Astrocyte (in vitro differentiated cells and primary cell): ENCODE results near the gene SRD5A1. TPM values are rescaled to one million over a fixed set of nuclear protein-coding genes. Genes with fewer than 3 reads are reported as not detected.

ENCODE experiments used
- DNase-seq: peaks from one replicate; pipeline ENCODE4 v3.0.0-alpha.2; 2010; ENCODE audit warnings: low read depth
- FAIRE-seq: peaks from 2 replicates; lab custom pipeline; 2011; peaks lifted over from hg19 to GRCh38; lab: Jason Lieb, UNC
- H2AFZ ChIP-seq: 2 replicates; pipeline ENCODE4 v1.6.0; 2012; ENCODE audit warnings: low read depth, low read length, inconsistent platforms
- H3K27ac ChIP-seq: 2 replicates; pipeline ENCODE4 v1.5.1; 2011; ENCODE audit warnings: low read depth, low read length, inconsistent platforms
- H3K27me3 ChIP-seq: 2 replicates; pipeline ENCODE4 v1.6.0; 2011; ENCODE audit warnings: low read length, inconsistent platforms; ENCODE audit not compliant: insufficient read depth
- H3K36me3 ChIP-seq: 2 replicates; pipeline ENCODE4 v1.5.1; 2011; ENCODE audit warnings: low read length, inconsistent platforms; ENCODE audit not compliant: insufficient read depth
- H3K4me1 ChIP-seq: 2 replicates; pipeline ENCODE4 v1.5.1; 2011; ENCODE audit warnings: low read length, inconsistent platforms; ENCODE audit not compliant: insufficient read depth
- H3K4me2 ChIP-seq: 2 replicates; pipeline ENCODE4 v1.6.0; 2012; ENCODE audit warnings: low read length, inconsistent platforms
- H3K4me3 ChIP-seq: 2 replicates; pipeline ENCODE4 v1.5.1; 2011; ENCODE audit warnings: low read depth, mild to moderate bottlenecking, low read length, inconsistent platforms; ENCODE audit not compliant: insufficient read depth
- H3K79me2 ChIP-seq: 2 replicates; pipeline ENCODE4 v1.6.0; 2012; ENCODE audit warnings: mild to moderate bottlenecking, low read length, inconsistent platforms; ENCODE audit not compliant: insufficient read depth
- H3K9ac ChIP-seq: 2 replicates; pipeline ENCODE4 v1.6.0; 2012; ENCODE audit warnings: mild to moderate bottlenecking, low read length, inconsistent platforms
- H3K9me3 ChIP-seq: 2 replicates; pipeline ENCODE4 v1.5.1; 2012; ENCODE audit warnings: low read depth, mild to moderate bottlenecking, low read length, inconsistent platforms; ENCODE audit not compliant: insufficient read depth
- H4K20me1 ChIP-seq: 2 replicates; pipeline ENCODE4 v1.6.0; 2012; ENCODE audit warnings: low read length, inconsistent platforms; ENCODE audit not compliant: insufficient read depth
- H3K27ac Mint-ChIP-seq: one replicate; pipeline ENCODE4 v1.8.0; 2021; ENCODE audit warnings: mild to moderate bottlenecking, mixed read lengths; ENCODE audit not compliant: unreplicated experiment
- H3K27me3 Mint-ChIP-seq: one replicate; pipeline ENCODE4 v1.8.0; 2021; ENCODE audit warnings: low read depth, mixed read lengths; ENCODE audit not compliant: unreplicated experiment
- H3K36me3 Mint-ChIP-seq: one replicate; pipeline ENCODE4 v1.8.0; 2021; ENCODE audit warnings: low read depth, mixed read lengths; ENCODE audit not compliant: unreplicated experiment
- H3K4me1 Mint-ChIP-seq: one replicate; pipeline ENCODE4 v1.8.0; 2021; ENCODE audit warnings: low read depth, mixed read lengths; ENCODE audit not compliant: unreplicated experiment
- H3K4me3 Mint-ChIP-seq: one replicate; pipeline ENCODE4 v1.8.0; 2021; ENCODE audit warnings: mild to moderate bottlenecking, moderate library complexity, mixed read lengths; ENCODE audit not compliant: unreplicated experiment
- H3K9me3 Mint-ChIP-seq: one replicate; pipeline ENCODE4 v1.8.0; 2021; ENCODE audit warnings: mild to moderate bottlenecking, mixed read lengths; ENCODE audit not compliant: unreplicated experiment
- CTCF ChIP-seq: IDR thresholded peaks from 2 replicates; pipeline ENCODE4 v1.5.1; 2011; ENCODE audit warnings: low read depth, mild to moderate bottlenecking, inconsistent platforms, low read length, moderate library complexity; ENCODE audit not compliant: insufficient read depth
- EZH2 ChIP-seq: IDR thresholded peaks from 2 replicates; pipeline ENCODE4 v1.6.1; 2012; ENCODE audit warnings: mild to moderate bottlenecking, low read length, inconsistent platforms; ENCODE audit not compliant: insufficient read depth
- total RNA-seq: library from RNA; stranded (reverse); gene quantifications from 2 replicates; pipeline ENCODE4 v1.2.1, GENCODE V29; 2021

Gene SRD5A1
- total RNA-seq, 1 donor from 2014 or later: 27.6 TPM

- Mint-ChIP-seq H3K4me3 (no peak overlapping the region), H3K27ac (no peak overlapping the region), H3K4me1 (peaks cover 23% of the 10 kb centered on the region), H3K36me3 (no peaks in the 10 kb centered on the region), H3K27me3 (no peaks in the 10 kb centered on the region), H3K9me3 (peaks cover 2% of the 10 kb centered on the region)
- Histone ChIP-seq H3K4me1 (peaks cover 29% of the 10 kb centered on the region), H3K4me3 (no peak overlapping the region), H3K9ac (no peak overlapping the region), H3K27me3 (no peaks in the 10 kb centered on the region), H2AFZ (no peak overlapping the region), H3K4me2 (no peak overlapping the region), H4K20me1 (no peaks in the 10 kb centered on the region), H3K9me3 (no peaks in the 10 kb centered on the region), H3K79me2 (no peaks in the 10 kb centered on the region), H3K36me3 (no peaks in the 10 kb centered on the region), H3K27ac (no peak overlapping the region)
- no peak for TF ChIP-seq CTCF
- TF ChIP-seq EZH2: no peak
- FAIRE-seq (no peak), DNase-seq (peak; percentile 53)
Observed at GRCh38 chr5:6700074-6700684, 66.9 kb downstream of the SRD5A1 start.

- H3K4me1 Mint-ChIP-seq: peaks cover 26% of the 10 kb centered on the region
- peaks cover 2% of the 10 kb centered on the region for H3K9me3 Mint-ChIP-seq
- Histone ChIP-seq H3K4me1 (peaks cover 33% of the 10 kb centered on the region), H3K36me3 (no peaks in the 10 kb centered on the region), H3K4me3 (no peak overlapping the region), H3K27me3 (no peaks in the 10 kb centered on the region), H2AFZ (no peak overlapping the region), H3K27ac (no peak overlapping the region), H4K20me1 (no peaks in the 10 kb centered on the region), H3K79me2 (no peaks in the 10 kb centered on the region), H3K9ac (no peak overlapping the region), H3K9me3 (no peaks in the 10 kb centered on the region), H3K4me2 (peak overlapping the region; percentile 37)
- DNase-seq: no peak
- FAIRE-seq: no peak
- H3K4me3 Mint-ChIP-seq: no peak overlapping the region
- no peaks in the 10 kb centered on the region for H3K36me3 Mint-ChIP-seq
- no peak overlapping the region for H3K27ac Mint-ChIP-seq
- no peak for TF ChIP-seq CTCF
- TF ChIP-seq EZH2: no peak
- H3K27me3 Mint-ChIP-seq: no peaks in the 10 kb centered on the region
Observed at GRCh38 chr5:6700685-6701355, 67.6 kb downstream of the SRD5A1 start.

- H3K9me3 Mint-ChIP-seq: peaks cover 2% of the 10 kb centered on the region
- H3K27me3 Mint-ChIP-seq: no peaks in the 10 kb centered on the region
- TF ChIP-seq EZH2: no peak
- TF ChIP-seq CTCF: no peak
- Histone ChIP-seq H3K4me2 (peak overlapping the region; percentile 37), H3K4me1 (peaks cover 33% of the 10 kb centered on the region), H3K27me3 (no peaks in the 10 kb centered on the region), H3K79me2 (no peaks in the 10 kb centered on the region), H3K4me3 (no peak overlapping the region), H3K27ac (no peak overlapping the region), H3K36me3 (no peaks in the 10 kb centered on the region), H3K9me3 (no peaks in the 10 kb centered on the region), H2AFZ (peak overlapping the region; percentile 20), H4K20me1 (no peaks in the 10 kb centered on the region), H3K9ac (no peak overlapping the region)
- H3K27ac Mint-ChIP-seq: no peak overlapping the region
- no peak for FAIRE-seq
- no peak for DNase-seq
- no peak overlapping the region for H3K4me3 Mint-ChIP-seq
- peaks cover 26% of the 10 kb centered on the region for H3K4me1 Mint-ChIP-seq
- H3K36me3 Mint-ChIP-seq: no peaks in the 10 kb centered on the region
Observed at GRCh38 chr5:6701491-6701890, 68.3 kb downstream of the SRD5A1 start.
